Mucosa of descending colon (tissue), 3 donors: ENCODE results near the gene ITGA11. TPM values are rescaled to one million over a fixed set of nuclear protein-coding genes. Genes with fewer than 3 reads are reported as not detected.

Source experiments
- ATAC-seq: fragments of 200-7000 bp; cut with Tn5 transposase; one replicate; pipeline ENCODE4 v1.9.1; 2020; ENCODE audit warnings: mild to moderate bottlenecking, moderate library complexity
- DNase-seq, 3 donors: peaks; one replicate each; pipeline ENCODE4 v3.0.0-alpha.2; 2020
- H3K36me3 ChIP-seq: fragments of 200-600 bp; one replicate; pipeline ENCODE4 v1.8.0; 2021; ENCODE audit warnings: low read depth, mild to moderate bottlenecking
- H3K4me1 ChIP-seq: fragments of 200-600 bp; one replicate; pipeline ENCODE4 v1.8.0; 2021; ENCODE audit warnings: low read depth, mild to moderate bottlenecking
- H3K4me3 ChIP-seq: fragments of 200-600 bp; one replicate; pipeline ENCODE4 v1.8.0; 2021; ENCODE audit warnings: mild to moderate bottlenecking
- H3K9me3 ChIP-seq: fragments of 200-600 bp; one replicate; pipeline ENCODE4 v1.8.0; 2021; ENCODE audit warnings: mild to moderate bottlenecking
- intact Hi-C, 2 donors: fragments of 100-400 bp; cut with DNase I in 1 of 2; cut with micrococcal nuclease in 1 of 2; formaldehyde crosslinking; loops; one replicate each; pipeline versions ENCODE4 v1.11.0 to v1.11.1; 2022; cut with DNase I, micrococcal nuclease
- total RNA-seq, 3 donors: library from RNA; stranded (reverse); fragmentation: NEBNext Ultra II Directional in 2 of 3; extraction: Animal tissue kit (Norgen Biotek cat#: 25700) in 2 of 3; gene quantifications; one replicate each; pipeline versions ENCODE4 v1.2.1 to v1.2.4, GENCODE V29; 2021 to 2023
- TF ChIP-seq, protein P1 (sequence below): fragments of 200-600 bp; IDR thresholded peaks from one replicate; pipeline ENCODE4 v1.8.0; 2022; ENCODE audit warnings: antibody characterized with exemption, mild to moderate bottlenecking
- donor health status: DM: no; HTN: no; CAD: no; lungs with moderate emphysema.
- donor health status: DM: no; HTN: no; CAD: no.
- donor health status: DM: no; HTN: yes; CAD: no.

ITGA11 gene
- total RNA-seq, 3 donors from 2014 or later, result 1.8 to 2.4 (median 2.1) TPM

DNA sequence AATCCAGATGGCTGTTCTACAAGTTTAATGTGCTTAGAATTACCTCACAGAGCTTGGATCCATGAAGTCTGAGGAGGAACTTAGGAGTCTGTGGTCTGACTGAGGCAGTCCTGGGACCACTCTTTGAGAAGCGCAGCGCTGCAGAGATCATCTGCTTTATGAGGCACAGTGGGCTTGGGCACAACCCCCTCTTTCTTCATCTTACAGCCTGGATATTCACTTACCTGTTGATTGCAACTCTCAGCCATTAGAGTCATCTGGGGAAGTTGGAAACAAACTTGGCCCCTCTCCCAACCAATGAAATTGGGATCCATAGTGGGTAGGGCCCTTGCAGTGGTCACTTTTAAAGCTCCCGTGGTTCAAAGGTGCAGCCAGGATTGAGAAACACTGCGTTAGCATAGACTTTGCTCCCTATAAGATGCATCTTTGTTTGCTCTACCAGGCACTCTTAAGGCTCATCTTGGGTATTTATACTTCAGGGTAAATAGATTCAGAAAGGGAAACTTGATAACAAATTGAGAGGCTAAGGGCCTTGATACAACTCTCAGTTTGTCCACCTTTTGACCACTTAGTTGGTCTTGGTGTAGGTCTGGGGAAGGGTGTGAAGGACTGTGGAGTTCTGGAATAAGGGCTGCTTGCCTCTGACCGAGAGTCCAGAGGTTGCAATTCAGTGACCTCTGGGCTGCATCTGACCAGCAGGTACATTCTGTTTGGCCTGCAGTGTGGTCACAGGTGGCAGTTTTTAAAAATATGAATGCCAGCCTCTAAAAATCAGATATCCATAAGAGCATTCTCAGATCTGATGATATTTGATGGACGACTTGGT lies 131.6 kb downstream of the ITGA11 start:
- intact Hi-C loops, result no loop called here
- ATAC-seq (peak; percentile 89), DNase-seq (peak in 1 of 3 donors; percentile 73)
- no peaks in the 10 kb centered on the region for H3K9me3 ChIP-seq
- H3K36me3 ChIP-seq, result no peaks in the 10 kb centered on the region
- TF ChIP-seq, protein P1, sequence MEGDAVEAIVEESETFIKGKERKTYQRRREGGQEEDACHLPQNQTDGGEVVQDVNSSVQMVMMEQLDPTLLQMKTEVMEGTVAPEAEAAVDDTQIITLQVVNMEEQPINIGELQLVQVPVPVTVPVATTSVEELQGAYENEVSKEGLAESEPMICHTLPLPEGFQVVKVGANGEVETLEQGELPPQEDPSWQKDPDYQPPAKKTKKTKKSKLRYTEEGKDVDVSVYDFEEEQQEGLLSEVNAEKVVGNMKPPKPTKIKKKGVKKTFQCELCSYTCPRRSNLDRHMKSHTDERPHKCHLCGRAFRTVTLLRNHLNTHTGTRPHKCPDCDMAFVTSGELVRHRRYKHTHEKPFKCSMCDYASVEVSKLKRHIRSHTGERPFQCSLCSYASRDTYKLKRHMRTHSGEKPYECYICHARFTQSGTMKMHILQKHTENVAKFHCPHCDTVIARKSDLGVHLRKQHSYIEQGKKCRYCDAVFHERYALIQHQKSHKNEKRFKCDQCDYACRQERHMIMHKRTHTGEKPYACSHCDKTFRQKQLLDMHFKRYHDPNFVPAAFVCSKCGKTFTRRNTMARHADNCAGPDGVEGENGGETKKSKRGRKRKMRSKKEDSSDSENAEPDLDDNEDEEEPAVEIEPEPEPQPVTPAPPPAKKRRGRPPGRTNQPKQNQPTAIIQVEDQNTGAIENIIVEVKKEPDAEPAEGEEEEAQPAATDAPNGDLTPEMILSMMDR, result no peak
- no peak overlapping the region for H3K4me3 ChIP-seq
- H3K4me1 ChIP-seq, result peaks cover 29% of the 10 kb centered on the region

DNA sequence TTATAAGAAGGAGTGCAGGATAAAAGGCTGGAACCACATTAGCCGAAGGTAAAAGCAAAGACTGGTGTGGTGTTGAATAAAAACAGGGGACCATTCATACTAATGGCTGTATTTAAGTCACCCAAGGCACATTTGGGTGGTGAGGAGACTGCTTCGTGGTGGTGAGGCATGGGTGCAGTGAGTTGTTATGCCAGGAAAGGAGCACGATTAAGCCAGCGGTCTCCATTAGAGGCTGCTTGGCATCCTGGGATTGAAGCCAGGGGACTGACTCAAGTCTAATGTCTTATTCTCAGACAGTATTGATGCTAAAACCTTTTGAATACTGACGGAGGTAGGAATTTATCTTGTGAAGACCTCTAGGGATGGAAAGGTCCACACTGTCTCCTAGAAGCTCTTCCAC lies 132.5 kb downstream of the ITGA11 start:
- intact Hi-C loops, result no loop called here
- ATAC-seq (no peak), DNase-seq (no peak)
- Histone ChIP-seq H3K4me3 (no peak overlapping the region), H3K4me1 (peaks cover 29% of the 10 kb centered on the region), H3K9me3 (no peaks in the 10 kb centered on the region), H3K36me3 (no peaks in the 10 kb centered on the region)
- TF ChIP-seq, protein P1, result no peak

DNA sequence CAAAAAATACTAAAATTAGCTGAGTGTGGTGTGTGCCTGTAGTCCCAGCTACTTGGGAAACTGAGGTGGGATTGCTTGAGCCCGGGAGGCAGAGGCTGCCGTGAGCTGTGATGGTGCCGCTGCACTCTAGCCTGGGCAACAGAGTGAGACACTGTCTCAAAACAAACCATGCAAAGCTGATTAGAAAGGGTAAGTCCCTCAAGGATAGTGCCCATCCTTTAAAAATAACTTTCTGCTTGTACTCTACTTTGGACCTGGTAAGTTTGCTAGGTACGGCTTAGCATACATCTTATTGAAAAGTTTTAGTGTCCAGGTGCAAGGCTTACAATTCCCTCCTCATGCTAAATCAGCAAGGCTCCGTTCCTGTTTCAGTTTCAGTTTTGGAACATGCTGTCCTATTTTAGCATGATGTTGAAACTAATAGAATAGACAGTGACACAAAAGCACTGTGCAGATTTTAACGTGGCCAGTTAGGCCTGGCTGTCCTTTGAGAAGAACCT lies 133.0 kb downstream of the ITGA11 start:
- no peak overlapping the region for H3K4me3 ChIP-seq
- H3K36me3 ChIP-seq, result no peaks in the 10 kb centered on the region
- peak in 1 of 3 donors; percentile 41 for DNase-seq
- intact Hi-C loops, result no loop called here
- TF ChIP-seq, protein P1, result no peak
- H3K4me1 ChIP-seq, result peaks cover 29% of the 10 kb centered on the region
- peak; percentile 70 for ATAC-seq
- no peaks in the 10 kb centered on the region for H3K9me3 ChIP-seq

DNA sequence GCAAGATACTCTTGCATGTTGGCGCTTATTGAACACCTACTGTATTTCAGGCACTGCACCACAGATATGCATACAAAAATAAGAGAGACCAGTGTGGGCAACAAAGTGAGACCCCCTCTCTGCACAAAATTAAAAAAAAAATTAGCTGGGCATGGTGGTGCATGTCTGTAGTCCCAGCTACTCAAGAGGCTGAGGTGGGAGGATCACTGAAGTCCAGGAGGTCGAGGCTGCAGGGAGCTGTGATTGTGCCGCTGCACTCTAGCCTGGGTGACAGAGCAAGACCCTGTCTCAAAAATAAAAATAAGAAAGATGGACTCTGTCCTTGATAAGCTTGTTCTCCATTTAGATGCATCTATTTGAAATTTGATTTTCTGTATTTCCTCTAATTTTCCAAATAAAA lies 133.6 kb downstream of the ITGA11 start:
- ATAC-seq, result no peak
- peaks cover 29% of the 10 kb centered on the region for H3K4me1 ChIP-seq
- no peaks in the 10 kb centered on the region for H3K36me3 ChIP-seq
- TF ChIP-seq, protein P1, result no peak
- no peak for DNase-seq
- H3K9me3 ChIP-seq, result no peaks in the 10 kb centered on the region
- no peak overlapping the region for H3K4me3 ChIP-seq
- intact Hi-C loops, result no loop called here

DNA sequence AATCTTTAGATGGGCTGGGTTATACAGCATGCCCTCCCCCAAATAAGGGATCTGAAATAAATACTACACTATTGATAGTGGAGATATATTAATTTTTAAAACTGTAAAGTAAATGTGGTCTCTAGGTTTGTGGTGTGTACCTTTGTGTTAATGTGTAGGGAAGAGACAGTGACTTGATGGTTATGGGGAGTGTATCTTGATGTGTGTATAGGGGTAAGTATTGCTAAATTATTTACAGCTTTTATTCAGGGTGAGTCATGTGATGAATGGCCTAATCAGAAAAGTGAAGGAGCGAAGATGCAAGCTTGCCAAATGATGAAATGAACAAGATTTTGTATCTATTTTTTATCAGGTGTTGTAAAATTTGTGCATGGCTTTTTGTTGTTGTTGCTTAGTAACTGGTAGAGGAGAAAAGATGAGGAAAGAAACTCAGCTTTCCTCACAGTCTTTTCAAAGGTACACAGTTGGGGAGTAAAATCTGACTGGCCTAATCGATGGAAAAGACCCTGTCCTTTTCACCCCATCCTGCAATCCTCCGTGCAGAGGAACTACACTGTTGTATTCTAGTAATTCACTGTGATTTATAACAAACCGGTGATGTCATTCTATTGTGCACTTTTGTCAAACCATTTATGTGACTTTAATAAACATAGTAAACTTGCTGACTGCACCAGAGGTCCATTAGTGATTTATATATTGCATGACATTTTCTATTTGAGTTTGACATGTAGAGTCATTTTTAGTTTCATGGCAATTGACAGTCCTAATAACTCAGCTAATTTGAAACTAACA lies 136.8 kb downstream of the ITGA11 start:
- H3K4me1 ChIP-seq, result peaks cover 22% of the 10 kb centered on the region
- ATAC-seq, result no peak
- TF ChIP-seq, protein P1, result no peak
- peaks cover 4% of the 10 kb centered on the region for H3K36me3 ChIP-seq
- H3K9me3 ChIP-seq, result no peaks in the 10 kb centered on the region
- intact Hi-C loops, result no loop called here
- H3K4me3 ChIP-seq, result no peak overlapping the region
- DNase-seq, result no peak
